ENCODE data around the gene MTFMT.

MTFMT gene

GRCh38 chr15:65059931-65060596 lies 30.6 kb upstream of the MTFMT start:
- DNase-seq (ENCODE audit: low read depth) = no peak
- TF ChIP-seq, protein P1, sequence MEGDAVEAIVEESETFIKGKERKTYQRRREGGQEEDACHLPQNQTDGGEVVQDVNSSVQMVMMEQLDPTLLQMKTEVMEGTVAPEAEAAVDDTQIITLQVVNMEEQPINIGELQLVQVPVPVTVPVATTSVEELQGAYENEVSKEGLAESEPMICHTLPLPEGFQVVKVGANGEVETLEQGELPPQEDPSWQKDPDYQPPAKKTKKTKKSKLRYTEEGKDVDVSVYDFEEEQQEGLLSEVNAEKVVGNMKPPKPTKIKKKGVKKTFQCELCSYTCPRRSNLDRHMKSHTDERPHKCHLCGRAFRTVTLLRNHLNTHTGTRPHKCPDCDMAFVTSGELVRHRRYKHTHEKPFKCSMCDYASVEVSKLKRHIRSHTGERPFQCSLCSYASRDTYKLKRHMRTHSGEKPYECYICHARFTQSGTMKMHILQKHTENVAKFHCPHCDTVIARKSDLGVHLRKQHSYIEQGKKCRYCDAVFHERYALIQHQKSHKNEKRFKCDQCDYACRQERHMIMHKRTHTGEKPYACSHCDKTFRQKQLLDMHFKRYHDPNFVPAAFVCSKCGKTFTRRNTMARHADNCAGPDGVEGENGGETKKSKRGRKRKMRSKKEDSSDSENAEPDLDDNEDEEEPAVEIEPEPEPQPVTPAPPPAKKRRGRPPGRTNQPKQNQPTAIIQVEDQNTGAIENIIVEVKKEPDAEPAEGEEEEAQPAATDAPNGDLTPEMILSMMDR (conservative IDR thresholded peaks at IDR 0.05; ENCODE audit: control insufficient read depth, insufficient read depth, low read depth, low read length) = no peak
- H3K4me3 ChIP-seq (ENCODE audit: control insufficient read depth, low read depth, low read length) = no peak overlapping the region

- DNase-seq (ENCODE audit: low read depth) = no peak
- H3K4me3 ChIP-seq (ENCODE audit: control insufficient read depth, low read depth, low read length) = no peak overlapping the region
- TF ChIP-seq, protein P1 (conservative IDR thresholded peaks at IDR 0.05; ENCODE audit: control insufficient read depth, insufficient read depth, low read depth, low read length) = no peak
Measured at GRCh38 chr15:65059369-65059750, 29.9 kb upstream of the MTFMT start.

DNA sequence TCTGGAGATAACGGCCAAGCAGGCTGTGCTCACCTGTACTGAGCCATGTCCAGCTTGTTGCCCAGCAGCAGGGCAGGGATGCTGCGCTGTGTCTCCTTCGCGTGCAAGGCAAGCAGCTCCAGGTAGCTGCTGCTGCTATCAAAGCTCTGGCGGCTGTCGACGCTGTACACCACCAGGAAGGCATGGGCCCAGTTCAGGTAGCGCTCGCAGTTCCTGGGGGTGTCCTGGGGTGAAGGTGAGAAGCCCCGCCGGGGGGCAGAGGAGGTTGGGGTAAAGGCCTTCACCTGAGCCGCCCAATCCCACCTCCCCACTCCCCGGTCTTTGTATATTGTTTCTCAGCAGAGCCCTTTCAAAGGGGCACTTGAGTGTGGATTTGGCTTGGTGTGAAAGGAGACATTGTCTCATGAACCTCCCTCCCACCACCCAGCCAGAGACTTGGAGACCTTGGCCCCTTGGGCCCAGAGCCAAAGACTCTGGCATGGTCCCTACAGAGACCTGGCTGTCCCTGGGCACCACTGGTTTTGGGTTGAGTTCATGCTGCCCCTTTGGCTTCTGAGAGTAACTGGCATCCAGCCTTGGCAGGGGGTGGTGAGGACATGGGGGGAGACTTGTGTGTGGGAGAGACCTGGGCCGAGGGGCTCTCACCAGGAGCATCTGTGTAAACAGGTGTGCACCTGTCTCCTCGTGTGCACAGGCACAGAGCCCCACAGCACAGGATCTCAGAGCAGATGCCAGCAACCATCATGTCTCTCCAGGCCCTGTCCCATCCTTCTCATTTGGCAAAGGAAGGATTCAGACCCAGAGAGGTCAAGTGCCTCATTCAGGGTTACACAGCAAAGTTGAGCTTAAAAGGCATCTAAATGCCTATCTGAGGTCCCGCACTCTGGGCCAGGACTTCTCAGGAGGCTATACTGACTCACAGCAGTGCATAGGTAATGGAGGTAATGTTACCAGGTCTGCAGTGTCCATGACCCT lies 29.2 kb upstream of the MTFMT start:
- H3K4me3 ChIP-seq (ENCODE audit: control insufficient read depth, low read depth, low read length) = no peak overlapping the region
- TF ChIP-seq, protein P1 (conservative IDR thresholded peaks at IDR 0.05; ENCODE audit: control insufficient read depth, insufficient read depth, low read depth, low read length) = no peak
- no peak for DNase-seq (ENCODE audit: low read depth)

GRCh38 chr15:65057549-65057940 lies 28.1 kb upstream of the MTFMT start:
- TF ChIP-seq, protein P1 (conservative IDR thresholded peaks at IDR 0.05; ENCODE audit: control insufficient read depth, insufficient read depth, low read depth, low read length) = no peak
- no peak for DNase-seq (ENCODE audit: low read depth)
- H3K4me3 ChIP-seq (ENCODE audit: control insufficient read depth, low read depth, low read length) = no peak overlapping the region

DNA sequence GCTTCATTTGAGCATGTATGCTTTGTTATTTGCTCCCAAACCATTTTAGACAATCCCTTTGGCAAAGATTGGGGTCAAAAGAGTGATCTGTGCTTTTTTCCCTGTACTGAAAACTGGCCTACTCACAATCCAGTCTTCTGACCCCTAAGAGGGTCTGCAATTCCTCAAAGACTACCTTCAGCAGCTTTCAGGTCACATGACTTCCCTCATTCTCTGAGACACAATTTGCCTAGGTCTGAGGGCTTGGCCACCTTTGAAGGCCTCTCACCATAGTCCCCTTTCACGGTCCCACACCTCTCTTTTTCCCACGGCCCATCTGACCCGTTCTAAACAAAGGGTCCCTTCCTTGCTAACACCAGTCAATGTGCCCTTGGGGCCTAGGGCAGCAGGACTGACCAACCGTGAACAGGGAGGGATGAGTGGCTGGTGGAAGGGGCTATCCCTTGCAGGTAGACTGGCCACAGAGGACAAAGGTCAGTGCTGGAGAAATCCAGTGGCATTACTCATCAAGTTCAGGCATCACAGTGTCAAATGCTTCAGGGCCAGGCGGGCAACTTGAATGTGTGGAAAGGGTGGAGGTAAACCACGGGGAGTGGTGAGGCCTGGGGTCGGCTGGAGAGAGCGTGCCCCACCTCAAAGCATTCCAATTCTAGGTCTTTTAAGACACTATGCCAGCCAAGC lies 27.6 kb upstream of the MTFMT start:
- no peak for DNase-seq (ENCODE audit: low read depth)
- TF ChIP-seq, protein P1 (conservative IDR thresholded peaks at IDR 0.05; ENCODE audit: control insufficient read depth, insufficient read depth, low read depth, low read length) = no peak
- H3K4me3 ChIP-seq (ENCODE audit: control insufficient read depth, low read depth, low read length) = no peak overlapping the region

DNA sequence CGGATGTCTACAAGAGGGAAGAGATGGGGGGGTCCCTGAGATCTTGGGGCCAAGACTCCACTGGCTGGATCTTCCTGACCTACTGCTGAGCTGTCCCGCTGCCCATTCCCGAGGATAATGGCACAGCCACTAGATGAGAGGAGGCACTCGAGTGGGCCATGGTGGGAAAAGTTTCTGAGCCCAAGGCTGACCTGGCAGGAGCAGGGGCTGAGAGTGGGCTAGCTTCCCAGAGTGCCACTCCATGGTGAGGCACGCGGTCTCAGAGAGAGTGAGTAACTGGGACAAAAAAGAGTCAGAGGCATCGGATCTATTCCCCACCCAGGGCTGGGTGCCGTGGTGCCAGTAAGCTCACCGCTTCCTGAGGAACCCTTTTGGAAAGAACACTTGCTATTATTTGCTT lies 26.7 kb upstream of the MTFMT start:
- TF ChIP-seq, protein P1 (conservative IDR thresholded peaks at IDR 0.05; ENCODE audit: control insufficient read depth, insufficient read depth, low read depth, low read length) = no peak
- H3K4me3 ChIP-seq (ENCODE audit: control insufficient read depth, low read depth, low read length) = no peak overlapping the region
- no peak for DNase-seq (ENCODE audit: low read depth)
